HG02870 (cell line): Measurements from ENCODE around the gene SEL1L.
"Not testable (repeated sequence)": the region's sequence is repeated elsewhere in the genome, so short reads cannot be mapped to it uniquely, and the experiment has no call there.

Experiments
- ATAC-seq: cut with Tn5 transposase; IDR thresholded peaks from one replicate; pipeline ENCODE4 v1.9.1; 2021; ENCODE audit warnings: mild to moderate bottlenecking, moderate library complexity; ENCODE audit not compliant: unreplicated experiment

Gene SEL1L

GRCh38 chr14:81474685-81475324 lies 58.8 kb downstream of the SEL1L start:
- ATAC-seq = no peak

DNA sequence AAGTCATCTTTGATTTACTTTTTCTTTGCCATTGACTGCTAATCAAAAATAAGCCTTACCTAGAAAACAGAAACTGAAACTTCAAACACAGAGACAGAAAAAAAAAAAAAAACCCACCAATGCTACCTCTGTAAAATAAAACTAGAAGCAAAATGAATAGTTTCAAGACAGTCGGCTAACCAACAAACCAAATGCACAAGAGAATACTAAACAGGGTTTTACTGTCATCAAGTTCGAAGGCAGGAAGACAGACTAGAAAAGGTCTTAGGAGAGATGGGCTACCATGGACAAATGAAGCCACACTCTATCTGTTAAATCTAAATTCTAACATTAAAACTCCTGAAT lies 59.5 kb downstream of the SEL1L start:
- peak; percentile 45 for ATAC-seq

- peak; percentile 4 for ATAC-seq
Measured at GRCh38 chr14:81473456-81474147, 60.1 kb downstream of the SEL1L start.

DNA sequence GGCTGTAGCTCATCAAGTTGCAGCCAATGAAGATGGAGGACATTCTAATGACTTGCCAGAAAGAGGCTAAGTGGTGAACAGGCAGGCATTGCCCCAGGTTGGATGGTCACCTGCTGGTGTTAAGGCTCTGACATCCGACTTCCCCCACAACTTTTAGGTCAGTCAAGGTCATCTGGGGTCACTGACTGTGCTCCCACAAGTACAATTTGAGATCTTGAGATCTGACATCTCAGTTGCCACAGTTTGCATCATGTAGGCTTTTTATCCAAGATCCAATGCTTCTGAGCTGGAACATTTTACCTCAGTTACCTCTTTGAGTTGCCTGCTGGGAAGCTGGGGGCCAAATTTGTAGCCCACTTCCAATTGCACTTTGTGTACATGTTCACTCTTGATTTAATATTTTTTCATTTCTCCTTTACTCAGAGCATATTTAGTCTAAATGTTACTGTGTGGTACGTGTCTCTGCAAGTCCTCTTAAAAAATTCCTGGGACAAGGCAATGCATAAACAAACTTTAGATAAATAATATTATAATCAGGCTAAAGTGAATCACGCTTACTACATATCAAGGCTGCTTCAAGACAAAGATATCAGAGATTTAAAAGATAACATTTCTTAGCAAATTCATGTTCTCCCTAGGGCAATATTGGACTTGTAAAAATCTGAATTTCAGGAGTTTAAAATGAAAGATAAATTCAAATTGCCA lies 61.4 kb downstream of the SEL1L start:
- no peak for ATAC-seq

GRCh38 chr14:81471062-81471461 lies 62.6 kb downstream of the SEL1L start:
- ATAC-seq = no peak

GRCh38 chr14:81470557-81470826 lies 63.2 kb downstream of the SEL1L start:
- ATAC-seq = peak; percentile 36

- no peak for ATAC-seq
Measured at GRCh38 chr14:81466854-81467253, 66.8 kb downstream of the SEL1L start.

DNA sequence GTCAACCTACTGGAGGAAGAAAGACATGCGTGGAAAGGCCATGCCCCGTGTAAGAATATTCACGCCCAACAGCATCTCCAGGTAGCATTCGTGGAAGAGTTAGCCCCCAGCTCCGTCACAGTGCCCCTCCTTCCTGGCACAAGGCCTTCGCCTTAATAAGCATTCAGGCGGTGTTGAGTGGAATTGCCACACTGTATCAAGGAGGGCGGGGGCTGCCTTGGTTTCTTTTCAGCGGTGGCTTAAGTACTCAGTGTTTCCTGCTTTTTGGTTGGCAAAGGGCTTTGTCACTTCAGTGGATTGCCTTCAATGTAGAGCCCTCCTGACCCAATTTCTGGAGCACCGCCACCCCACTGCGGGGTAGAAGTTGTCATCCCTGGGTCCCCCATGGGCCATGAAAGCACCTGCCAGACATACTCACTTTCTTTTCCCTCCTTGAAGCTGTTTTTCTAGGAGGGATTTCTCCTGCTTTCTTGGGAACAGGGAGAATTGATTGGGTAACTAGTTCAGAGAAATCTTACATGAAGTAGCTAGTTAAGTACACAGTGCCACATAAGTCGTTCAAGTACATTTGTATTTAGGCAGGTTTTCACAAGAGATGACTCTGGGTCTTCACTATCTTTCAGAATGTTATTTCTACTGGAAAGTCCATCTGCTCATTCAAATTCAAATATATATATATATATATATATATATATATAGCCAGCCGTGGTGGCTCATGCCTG lies 68.0 kb downstream of the SEL1L start:
- ATAC-seq = no peak

DNA sequence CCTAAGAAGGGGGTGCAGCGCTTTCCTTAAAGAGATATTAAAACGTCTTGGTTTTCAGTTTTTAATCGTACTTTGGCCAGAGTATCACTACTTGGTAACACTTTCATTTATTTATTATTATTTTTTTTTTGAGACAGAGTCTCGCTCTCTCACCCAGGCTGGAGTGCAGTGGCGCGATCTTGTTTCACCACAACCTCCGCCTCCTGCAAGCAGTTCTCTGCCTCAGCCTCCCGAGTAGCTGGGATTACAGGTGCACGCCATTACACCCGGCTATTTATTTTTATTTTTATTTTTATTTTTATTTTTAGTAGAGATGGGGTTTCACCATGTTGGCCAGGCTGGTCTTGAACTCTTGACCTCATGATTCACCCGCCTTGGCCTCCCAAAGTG lies 68.7 kb downstream of the SEL1L start:
- peak; percentile 27 for ATAC-seq

DNA sequence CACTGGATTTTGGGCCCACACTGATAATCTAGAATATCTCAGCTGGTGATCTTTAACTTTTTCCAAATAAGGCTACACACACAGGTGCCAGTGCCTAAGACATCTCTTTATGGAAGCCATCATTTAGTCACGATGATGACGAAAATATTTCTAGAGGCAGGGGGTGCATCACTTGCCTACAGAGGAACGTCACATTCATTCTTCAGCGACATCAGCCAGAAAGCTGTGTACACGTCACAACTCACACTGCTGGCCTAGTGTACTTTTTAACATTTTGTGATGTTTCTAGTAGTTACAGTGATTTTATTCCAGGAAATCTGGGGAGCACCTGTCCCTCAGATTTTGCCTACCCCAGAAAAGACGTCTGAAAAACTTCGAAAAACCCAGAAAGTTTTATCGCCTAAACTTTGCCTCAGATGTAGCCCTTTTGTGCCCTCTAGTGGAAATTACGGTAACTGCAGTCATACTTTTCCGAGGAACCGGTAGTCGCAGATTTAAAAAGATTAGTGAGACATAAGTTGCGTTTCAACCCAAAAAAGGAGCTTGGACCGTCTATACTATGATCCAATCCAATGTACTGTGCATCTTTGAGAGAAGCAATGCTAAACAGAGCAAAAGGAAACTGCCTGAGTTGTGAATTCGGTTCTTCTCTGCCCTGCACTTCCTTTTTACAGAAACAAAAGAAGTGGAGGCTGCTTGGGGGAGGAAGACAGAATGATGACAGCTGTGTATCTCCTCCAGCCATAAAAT lies 69.2 kb downstream of the SEL1L start:
- peak; percentile 80 for ATAC-seq

GRCh38 chr14:81462356-81462755 lies 71.3 kb downstream of the SEL1L start:
- not testable (repeated sequence) for ATAC-seq

GRCh38 chr14:81459912-81460311 lies 73.7 kb downstream of the SEL1L start:
- no peak for ATAC-seq

GRCh38 chr14:81458352-81458751 lies 75.3 kb downstream of the SEL1L start:
- no peak for ATAC-seq

DNA sequence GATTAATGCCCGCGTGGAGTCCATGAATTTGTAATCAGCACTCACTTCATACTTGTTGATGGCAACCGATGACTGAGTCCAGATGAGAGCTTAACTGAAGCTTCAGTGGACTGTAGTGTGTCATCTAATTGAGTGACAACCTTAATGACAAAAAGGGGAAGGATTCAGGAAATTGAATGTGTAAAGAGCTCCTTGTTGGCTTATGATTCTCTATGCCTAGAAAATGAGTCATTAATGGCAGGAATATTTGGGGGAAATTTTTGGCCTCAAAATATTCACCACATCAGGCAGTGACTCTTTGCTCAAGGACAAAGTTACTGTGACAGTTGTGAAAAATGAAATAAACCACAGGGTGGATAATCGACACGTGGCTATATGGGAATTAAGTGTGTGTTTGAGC lies 78.3 kb downstream of the SEL1L start:
- ATAC-seq = no peak

GRCh38 chr14:81454572-81455218 lies 79.0 kb downstream of the SEL1L start:
- peak; percentile 63 for ATAC-seq

- ATAC-seq = peak; percentile 67
Measured at GRCh38 chr14:81453166-81453766, 80.4 kb downstream of the SEL1L start.

- no peak for ATAC-seq
Measured at GRCh38 chr14:81452341-81453133, 81.1 kb downstream of the SEL1L start.

GRCh38 chr14:81450976-81451375 lies 82.7 kb downstream of the SEL1L start:
- ATAC-seq = no peak

DNA sequence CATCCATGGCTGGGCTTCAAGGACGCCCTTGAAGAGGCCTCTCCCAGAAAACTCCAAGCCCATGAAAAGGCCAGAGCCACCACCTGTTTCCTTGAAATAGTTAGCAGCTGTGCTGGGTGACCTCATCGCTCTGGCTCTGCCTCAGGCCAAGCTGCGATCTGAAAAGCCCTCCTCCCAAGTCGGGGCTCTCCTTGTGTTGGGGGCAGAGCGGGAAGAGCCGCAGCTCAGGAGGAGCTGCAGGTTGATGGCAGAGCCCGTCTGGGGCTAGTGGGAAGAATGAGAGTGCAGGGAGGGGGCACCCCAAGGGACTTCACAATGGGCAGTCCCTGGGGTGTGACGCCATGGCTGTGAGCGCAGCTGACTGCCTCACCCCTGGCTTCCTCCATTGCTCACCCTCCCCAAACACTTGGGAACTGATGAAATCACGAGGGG lies 83.5 kb downstream of the SEL1L start:
- ATAC-seq = no peak
